GM21723 (cell line): ENCODE data around the gene PTH2.

Experiments
- ATAC-seq: cut with Tn5 transposase; IDR thresholded peaks from one replicate; pipeline ENCODE4 v1.9.1; 2021; ENCODE audit warnings: mild to moderate bottlenecking, moderate library complexity; ENCODE audit not compliant: unreplicated experiment

PTH2 gene

GRCh38 chr19:49432141-49433073 lies 9.2 kb upstream of the PTH2 start:
- no peak for ATAC-seq

DNA sequence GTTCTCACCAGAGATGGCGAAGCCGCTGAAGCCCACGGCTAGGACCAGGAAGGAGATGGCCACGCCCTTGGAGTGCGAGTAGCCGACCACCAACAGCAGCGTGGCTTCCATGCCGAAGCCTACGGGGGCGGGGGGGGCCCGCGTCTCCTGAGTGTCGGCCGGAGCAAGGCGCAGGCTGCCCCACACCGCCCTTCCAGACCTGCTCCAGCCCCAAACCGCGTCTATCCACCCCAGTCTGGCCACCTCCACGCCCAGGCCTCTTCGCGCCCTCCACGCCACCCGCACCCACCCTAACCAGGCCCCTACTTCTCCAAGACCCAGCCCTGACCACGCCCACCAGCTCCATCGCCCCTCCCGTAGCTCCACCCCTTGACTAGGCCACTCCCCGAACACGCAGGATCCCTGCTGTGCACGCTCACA lies 8.1 kb upstream of the PTH2 start:
- ATAC-seq: no peak

GRCh38 chr19:49430678-49431329 lies 7.6 kb upstream of the PTH2 start:
- ATAC-seq: no peak

DNA sequence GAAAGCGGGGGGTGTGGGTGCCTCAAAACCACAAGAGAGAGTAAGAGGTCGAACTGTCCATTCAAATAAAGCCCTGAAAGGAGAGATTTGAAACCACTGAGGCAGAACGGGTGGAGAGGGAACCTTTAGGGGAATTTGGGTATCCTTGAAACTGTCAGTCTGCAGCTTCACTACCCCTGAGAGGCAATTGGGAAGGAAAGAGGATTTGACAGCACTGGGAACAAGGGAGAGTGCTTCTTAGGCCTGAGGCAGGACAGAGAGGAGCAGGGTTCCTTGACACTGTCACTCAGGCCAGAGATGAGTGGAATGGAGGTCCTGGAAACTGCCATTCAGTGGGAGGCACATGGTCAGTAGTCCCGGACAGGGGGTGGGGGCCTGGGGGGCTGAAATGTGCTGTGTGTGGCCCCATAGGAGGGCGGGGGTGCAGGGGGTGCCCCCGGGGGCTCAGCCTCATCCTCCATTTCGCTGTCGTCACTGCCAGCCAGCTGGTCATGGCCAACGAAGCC lies 7.0 kb upstream of the PTH2 start:
- ATAC-seq: no peak

GRCh38 chr19:49428547-49429451 lies 5.6 kb upstream of the PTH2 start:
- ATAC-seq: no peak

GRCh38 chr19:49427855-49428546 lies 4.8 kb upstream of the PTH2 start:
- no peak for ATAC-seq

DNA sequence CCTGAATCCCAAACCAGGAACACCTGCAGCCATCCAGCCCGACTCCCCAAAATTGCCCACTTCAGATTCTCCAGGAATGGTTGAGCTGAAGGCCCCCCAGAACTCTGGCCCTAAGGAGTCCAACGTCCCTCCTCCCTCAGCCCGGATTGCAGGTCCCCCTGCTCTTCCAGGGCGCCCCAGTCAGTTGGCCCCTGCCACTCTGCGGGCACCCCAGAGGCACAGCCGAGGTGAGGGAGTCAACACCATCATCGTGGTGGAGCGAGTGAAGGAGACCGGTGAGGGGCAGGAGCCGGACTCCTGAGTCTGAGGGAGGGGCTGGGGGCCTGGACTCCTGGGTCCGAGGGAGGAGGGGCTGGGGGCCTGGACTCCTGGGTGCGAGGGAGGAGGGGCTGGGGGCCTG lies 4.1 kb upstream of the PTH2 start:
- no peak for ATAC-seq

DNA sequence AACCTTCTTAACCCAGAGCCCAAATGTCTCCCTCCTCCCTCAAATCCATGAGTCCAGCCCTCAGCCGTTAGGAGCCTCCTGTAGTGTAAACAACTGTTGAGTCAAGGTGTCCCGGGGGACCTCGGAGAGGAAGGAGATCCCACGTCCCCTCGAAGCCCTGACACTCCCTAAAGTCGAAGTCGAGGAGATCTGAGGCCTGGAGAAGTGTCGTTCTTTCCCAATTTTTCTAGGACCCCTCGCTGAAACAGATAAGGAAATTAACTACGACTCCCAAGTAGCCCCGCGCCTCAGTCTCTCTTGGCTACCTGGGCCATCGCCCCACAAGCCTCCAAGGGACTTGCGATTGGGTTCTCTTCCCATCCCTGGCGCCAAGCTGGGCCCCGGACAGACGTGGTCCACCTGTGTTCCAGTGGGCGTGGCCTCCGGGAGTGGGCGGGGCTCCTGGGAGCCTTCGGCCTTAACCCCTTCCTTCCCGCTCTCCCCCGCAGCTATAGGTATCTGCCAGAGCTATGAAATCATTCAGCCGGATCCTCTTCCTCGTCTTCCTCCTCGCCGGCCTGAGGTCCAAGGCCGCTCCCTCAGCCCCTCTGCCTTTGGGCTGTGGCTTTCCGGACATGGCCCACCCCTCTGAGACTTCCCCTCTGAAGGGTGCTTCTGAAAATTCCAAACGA lies 2.8 kb upstream of the PTH2 start:
- no peak for ATAC-seq

- ATAC-seq: no peak
Measured at GRCh38 chr19:49425178-49425577, 1.9 kb upstream of the PTH2 start, which contains the start of gene GFY. GFY (plus strand) TSS chr19:49425388; CDS start chr19:49426431, 1,043 bp downstream.

GRCh38 chr19:49423985-49424303 lies 703 bp upstream of the PTH2 start:
- no peak for ATAC-seq

DNA sequence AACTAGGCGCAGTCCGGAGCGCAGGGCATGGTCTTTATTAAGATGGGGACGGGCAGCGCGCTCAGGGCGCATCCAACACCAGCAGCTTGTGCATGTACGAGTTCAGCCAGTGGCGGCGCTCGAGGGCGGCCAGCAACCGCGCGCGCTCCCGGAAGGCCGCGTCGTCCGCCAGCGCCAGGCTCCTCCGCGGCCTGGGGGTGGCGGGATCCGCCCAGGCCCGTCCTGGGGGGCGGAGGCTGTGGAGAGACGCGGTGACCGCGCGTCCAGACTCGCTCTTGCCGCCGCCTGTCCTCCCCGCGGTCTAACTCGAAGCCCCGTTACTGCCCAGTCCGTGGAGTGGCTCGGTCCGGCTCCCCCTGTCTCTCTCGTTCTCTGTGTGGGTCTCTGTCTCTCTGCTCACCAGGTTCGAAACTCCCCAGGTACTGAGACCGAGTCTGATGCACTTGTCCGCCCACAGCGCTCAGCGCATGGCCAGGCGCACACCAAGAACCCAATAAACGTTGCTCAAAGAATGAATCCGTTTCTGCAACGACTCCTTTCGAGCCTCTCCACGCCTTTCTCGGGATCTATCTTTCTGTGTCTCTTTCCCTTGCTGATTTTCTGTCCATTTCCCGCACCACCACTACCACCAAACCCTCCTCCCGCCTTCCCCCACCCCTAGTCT lies 702 bp downstream of the PTH2 start:
- ATAC-seq: no peak

DNA sequence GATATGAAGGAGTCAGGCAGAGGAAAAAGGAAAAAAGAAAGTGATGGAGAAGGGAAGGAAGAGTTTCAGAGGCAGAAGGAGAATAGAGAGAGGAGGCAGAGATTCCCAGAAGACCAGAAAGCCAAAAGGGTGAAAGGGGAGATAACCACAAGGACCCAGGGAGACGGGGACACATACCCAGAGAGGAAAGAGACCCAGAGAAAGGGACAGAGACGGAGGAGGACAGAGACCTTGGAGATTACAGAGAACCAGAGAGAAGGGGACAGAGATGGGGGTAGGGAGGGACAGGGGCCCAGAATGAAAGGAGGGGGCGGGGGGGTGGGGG lies 1.4 kb downstream of the PTH2 start:
- no peak for ATAC-seq

- ATAC-seq: no peak
Measured at GRCh38 chr19:49421039-49421877, 2.0 kb downstream of the PTH2 start.

DNA sequence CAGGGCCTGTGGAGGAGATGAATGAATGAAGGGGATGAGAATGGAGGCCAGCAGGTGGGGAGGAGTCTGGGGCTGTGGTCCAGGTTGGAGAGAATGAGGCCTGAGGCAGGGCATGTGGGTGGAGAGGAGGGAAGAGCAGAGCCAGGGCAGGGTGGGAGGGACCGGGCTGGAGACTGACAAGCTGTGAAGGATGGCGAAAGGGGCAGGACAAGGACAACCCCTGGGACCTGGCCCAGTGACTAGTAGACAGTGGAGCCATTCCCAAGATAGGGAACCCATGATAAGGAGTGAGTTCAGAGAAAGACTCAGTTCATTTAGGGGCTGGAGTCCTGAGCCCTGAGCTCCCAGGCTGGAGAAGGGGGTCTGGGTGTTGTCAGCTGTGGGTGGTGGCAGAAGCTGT lies 3.0 kb downstream of the PTH2 start:
- ATAC-seq: no peak

- ATAC-seq: no peak
Measured at GRCh38 chr19:49419173-49419572, 4.1 kb downstream of the PTH2 start.

DNA sequence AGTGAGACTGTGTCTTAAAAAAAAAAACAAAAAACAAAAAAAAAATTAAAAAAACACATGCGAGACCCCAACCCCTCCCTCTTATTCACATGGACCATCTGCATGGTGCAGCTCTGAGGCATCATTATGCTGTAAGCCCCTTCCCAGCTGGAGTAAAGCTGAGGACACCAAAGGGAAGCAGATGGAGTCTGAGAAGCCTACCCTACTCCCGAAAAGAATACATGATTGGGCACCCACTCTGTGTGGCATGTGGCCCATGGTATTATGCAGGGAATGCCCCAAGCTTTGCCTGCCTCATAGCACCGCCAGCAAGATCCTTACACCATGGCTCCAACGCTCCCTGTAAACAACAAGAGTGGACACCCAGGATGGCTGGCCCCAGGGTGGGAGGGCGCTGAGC lies 4.7 kb downstream of the PTH2 start:
- no peak for ATAC-seq

DNA sequence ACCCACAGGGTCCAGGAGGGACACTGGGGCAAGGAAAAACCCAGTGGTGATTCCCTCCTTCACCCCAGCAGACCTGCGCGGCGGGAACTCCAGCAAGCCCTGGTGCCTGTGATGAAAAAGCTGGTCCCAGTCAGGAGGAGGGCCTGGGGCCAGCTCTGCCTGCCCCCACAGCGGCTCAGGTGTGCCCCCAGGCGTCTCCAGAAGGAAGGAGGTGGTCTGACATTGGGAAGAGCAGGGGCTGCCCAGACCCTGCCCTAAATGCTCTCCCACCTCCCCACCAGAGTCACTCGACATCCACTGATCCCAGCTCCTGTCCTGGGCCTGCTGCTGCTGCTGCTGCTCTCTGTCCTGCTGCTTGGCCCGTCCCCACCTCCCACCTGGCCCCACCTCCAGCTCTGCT lies 6.2 kb downstream of the PTH2 start:
- ATAC-seq: no peak

- no peak for ATAC-seq
Measured at GRCh38 chr19:49415810-49416200, 7.4 kb downstream of the PTH2 start.
